Mucosa of stomach (tissue), 1 donor: ENCODE data around the gene TSPAN5.

Source experiments
- H3K27me3 ChIP-seq: one replicate; pipeline ENCODE4 v1.7.0; 2013; ENCODE audit warnings: mild to moderate bottlenecking, low read length; ENCODE audit not compliant: control insufficient read depth, insufficient read depth
- H3K36me3 ChIP-seq: one replicate; pipeline ENCODE4 v1.7.0; 2013; ENCODE audit warnings: low read length; ENCODE audit not compliant: control insufficient read depth, insufficient read depth
- H3K4me1 ChIP-seq: one replicate; pipeline ENCODE4 v1.7.0; 2013; ENCODE audit warnings: mild to moderate bottlenecking, low read length; ENCODE audit not compliant: control insufficient read depth, insufficient read depth
- H3K4me3 ChIP-seq: one replicate; pipeline ENCODE4 v1.7.0; 2013; ENCODE audit warnings: low read length
- H3K9ac ChIP-seq: one replicate; pipeline ENCODE4 v1.7.0; 2013; ENCODE audit warnings: mild to moderate bottlenecking, low read length, moderate library complexity
- H3K9me3 ChIP-seq: one replicate; pipeline ENCODE4 v1.7.0; 2013; ENCODE audit warnings: mild to moderate bottlenecking, low read length, moderate library complexity; ENCODE audit not compliant: control insufficient read depth
- donor health status: Pancreatic carcinoma.

TSPAN5 gene

GRCh38 chr4:98611677-98612317 is 46.6 kb downstream of the TSPAN5 start:
- no peaks in the 10 kb centered on the region for H3K36me3 ChIP-seq
- no peaks in the 10 kb centered on the region for H3K4me1 ChIP-seq
- H3K4me3 ChIP-seq: no peak overlapping the region
- no peaks in the 10 kb centered on the region for H3K27me3 ChIP-seq
- H3K9me3 ChIP-seq: no peaks in the 10 kb centered on the region
- H3K9ac ChIP-seq: no peak overlapping the region

DNA sequence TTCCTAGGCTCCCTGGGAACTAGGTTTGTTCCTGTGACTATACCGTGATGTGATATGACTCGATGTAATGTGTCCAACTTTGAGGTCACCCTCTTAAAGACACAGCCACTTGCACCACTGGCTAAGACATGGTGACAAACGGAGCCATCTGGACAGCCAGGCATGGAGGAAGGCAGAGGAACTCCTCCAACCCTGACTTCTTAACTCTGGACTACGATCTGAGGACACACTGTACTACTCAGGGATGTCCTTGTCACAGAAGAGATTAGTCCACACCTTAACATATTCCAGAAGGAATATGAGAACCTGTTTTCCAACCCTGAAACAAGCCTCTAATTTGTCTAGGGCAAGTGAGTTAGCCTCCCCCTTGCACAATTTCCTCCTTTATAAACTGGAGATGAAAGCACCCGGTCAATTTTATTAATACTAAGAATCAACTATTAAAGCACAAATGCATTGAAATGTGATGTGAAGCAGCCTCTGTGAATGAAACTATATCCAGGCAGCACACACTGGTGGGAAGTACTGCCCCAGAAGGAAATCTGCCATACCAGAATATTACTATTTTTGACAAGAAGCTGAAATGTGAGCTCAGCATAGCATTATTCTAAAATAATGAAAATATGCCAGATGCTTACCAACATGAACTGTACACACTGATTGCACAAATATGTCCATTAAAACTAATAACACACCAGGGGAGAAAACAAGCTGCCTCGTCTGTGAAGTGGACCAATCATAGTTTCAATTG is 47.3 kb downstream of the TSPAN5 start:
- no peaks in the 10 kb centered on the region for H3K4me1 ChIP-seq
- no peaks in the 10 kb centered on the region for H3K27me3 ChIP-seq
- H3K4me3 ChIP-seq: no peak overlapping the region
- no peak overlapping the region for H3K9ac ChIP-seq
- no peaks in the 10 kb centered on the region for H3K36me3 ChIP-seq
- H3K9me3 ChIP-seq: no peaks in the 10 kb centered on the region

GRCh38 chr4:98610431-98610830 is 48.0 kb downstream of the TSPAN5 start:
- Histone ChIP-seq H3K4me3 (no peak overlapping the region), H3K4me1 (no peaks in the 10 kb centered on the region), H3K9ac (no peak overlapping the region), H3K36me3 (no peaks in the 10 kb centered on the region), H3K27me3 (no peaks in the 10 kb centered on the region), H3K9me3 (no peaks in the 10 kb centered on the region)

- no peaks in the 10 kb centered on the region for H3K36me3 ChIP-seq
- no peaks in the 10 kb centered on the region for H3K27me3 ChIP-seq
- H3K9ac ChIP-seq: no peak overlapping the region
- no peaks in the 10 kb centered on the region for H3K4me1 ChIP-seq
- H3K9me3 ChIP-seq: no peaks in the 10 kb centered on the region
- no peak overlapping the region for H3K4me3 ChIP-seq
These were observed 48.5 kb downstream of the TSPAN5 start for GRCh38 chr4:98609934-98610333.

- Histone ChIP-seq H3K4me3 (no peak overlapping the region), H3K27me3 (no peaks in the 10 kb centered on the region), H3K9ac (no peak overlapping the region), H3K9me3 (no peaks in the 10 kb centered on the region), H3K36me3 (no peaks in the 10 kb centered on the region), H3K4me1 (no peaks in the 10 kb centered on the region)
These were observed 50.1 kb downstream of the TSPAN5 start for GRCh38 chr4:98608356-98608755.

DNA sequence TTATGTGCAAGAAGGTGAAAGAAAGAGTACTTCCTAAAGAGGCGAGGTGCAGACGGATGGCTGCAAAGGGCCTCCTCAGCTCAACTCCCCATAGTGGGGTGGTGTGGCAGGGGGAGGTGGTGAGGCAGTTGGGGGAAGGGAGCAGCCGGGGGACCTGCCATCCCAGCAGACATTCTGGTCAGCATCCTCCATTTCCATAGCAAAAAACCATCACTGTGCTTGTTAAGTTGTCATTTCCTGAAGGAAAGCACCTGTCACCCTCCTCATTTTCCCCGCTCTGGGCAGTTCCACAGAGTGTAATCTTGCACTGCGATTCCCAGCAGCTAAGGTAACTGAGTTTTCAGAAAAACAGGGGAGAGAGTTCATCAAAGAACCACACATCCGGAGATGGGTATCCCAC is 51.5 kb downstream of the TSPAN5 start:
- H3K4me1 ChIP-seq: no peaks in the 10 kb centered on the region
- no peak overlapping the region for H3K4me3 ChIP-seq

DNA sequence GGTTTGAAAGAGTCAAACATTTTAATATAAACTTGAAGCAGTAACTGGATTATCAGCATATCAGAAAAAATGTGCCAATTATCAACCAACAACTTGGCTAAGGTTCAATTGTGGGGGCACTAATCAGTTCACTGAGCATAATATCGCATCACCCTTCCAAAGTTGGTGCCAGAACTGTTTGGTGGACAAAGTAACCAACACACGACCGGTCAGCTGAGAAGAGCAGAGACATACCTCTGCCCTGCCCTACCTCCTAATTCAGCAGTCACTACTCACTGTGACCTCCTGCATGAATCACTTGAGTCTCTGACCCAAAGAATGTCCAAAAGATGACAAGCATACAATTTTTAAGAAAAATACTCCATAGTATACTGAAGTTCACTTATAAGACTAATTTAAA is 53.2 kb downstream of the TSPAN5 start:
- no peak overlapping the region for H3K4me3 ChIP-seq
- peaks cover 8% of the 10 kb centered on the region for H3K4me1 ChIP-seq
- H3K36me3 ChIP-seq: no peaks in the 10 kb centered on the region
- no peaks in the 10 kb centered on the region for H3K27me3 ChIP-seq
- no peak overlapping the region for H3K9ac ChIP-seq
- no peaks in the 10 kb centered on the region for H3K9me3 ChIP-seq

More for the DNA sequence above, 51.5 kb downstream of the TSPAN5 start:
- Histone ChIP-seq H3K36me3 (no peaks in the 10 kb centered on the region), H3K27me3 (no peaks in the 10 kb centered on the region), H3K9ac (no peak overlapping the region), H3K9me3 (no peaks in the 10 kb centered on the region)

- H3K36me3 ChIP-seq: no peaks in the 10 kb centered on the region
- H3K27me3 ChIP-seq: no peaks in the 10 kb centered on the region
- no peak overlapping the region for H3K9ac ChIP-seq
- H3K9me3 ChIP-seq: no peaks in the 10 kb centered on the region
- no peak overlapping the region for H3K4me3 ChIP-seq
- peaks cover 8% of the 10 kb centered on the region for H3K4me1 ChIP-seq
These were observed 53.7 kb downstream of the TSPAN5 start for GRCh38 chr4:98604723-98605122.

GRCh38 chr4:98603683-98604521 is 54.5 kb downstream of the TSPAN5 start:
- no peaks in the 10 kb centered on the region for H3K9me3 ChIP-seq
- no peaks in the 10 kb centered on the region for H3K27me3 ChIP-seq
- H3K36me3 ChIP-seq: no peaks in the 10 kb centered on the region
- H3K9ac ChIP-seq: no peak overlapping the region
- peaks cover 8% of the 10 kb centered on the region for H3K4me1 ChIP-seq
- H3K4me3 ChIP-seq: no peak overlapping the region

DNA sequence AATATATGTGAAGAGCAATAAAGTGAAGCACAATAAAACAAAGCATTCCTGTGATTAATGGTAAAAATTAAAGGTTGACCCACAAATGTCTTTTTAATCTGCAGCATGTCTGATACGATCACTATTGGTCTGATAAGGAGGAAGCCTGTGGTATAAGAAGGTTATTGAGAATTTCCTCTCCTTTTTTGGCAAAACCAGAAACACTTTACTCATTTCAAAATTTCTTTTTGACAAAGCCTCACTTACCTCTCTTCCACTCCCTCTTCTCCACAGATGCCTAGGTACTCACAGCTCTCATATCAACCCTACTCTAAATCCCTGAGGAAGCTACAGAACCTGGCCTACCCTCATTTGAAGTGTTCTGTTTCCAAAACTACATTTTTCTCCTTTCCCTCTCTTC is 56.1 kb downstream of the TSPAN5 start:
- Histone ChIP-seq H3K9ac (no peak overlapping the region), H3K4me3 (no peak overlapping the region), H3K4me1 (peaks cover 8% of the 10 kb centered on the region), H3K27me3 (no peaks in the 10 kb centered on the region), H3K9me3 (no peaks in the 10 kb centered on the region), H3K36me3 (no peaks in the 10 kb centered on the region)

DNA sequence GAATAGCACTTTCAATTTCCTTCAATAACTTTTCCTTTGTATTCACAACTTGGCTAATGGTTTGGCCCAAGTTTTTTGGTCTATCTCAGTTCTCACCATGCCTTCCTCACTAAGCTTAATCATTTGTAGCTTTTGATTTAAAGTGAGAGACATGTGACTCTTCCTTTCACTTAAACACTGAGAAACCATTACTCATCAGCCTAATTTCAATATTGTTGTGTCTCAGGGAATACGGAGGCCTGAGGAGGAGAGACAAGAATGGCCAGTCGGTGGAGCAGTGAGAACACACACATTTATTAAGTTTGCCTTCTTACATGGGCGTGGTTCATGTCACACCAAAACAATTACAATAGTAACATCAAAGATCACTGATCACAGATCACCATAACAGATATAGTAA is 56.7 kb downstream of the TSPAN5 start:
- Histone ChIP-seq H3K9me3 (no peaks in the 10 kb centered on the region), H3K27me3 (no peaks in the 10 kb centered on the region), H3K9ac (no peak overlapping the region), H3K4me3 (no peak overlapping the region), H3K4me1 (peaks cover 8% of the 10 kb centered on the region), H3K36me3 (no peaks in the 10 kb centered on the region)

- Histone ChIP-seq H3K36me3 (no peaks in the 10 kb centered on the region), H3K9ac (no peak overlapping the region), H3K9me3 (no peaks in the 10 kb centered on the region), H3K4me3 (no peak overlapping the region), H3K4me1 (peaks cover 8% of the 10 kb centered on the region), H3K27me3 (no peaks in the 10 kb centered on the region)
These were observed 58.7 kb downstream of the TSPAN5 start for GRCh38 chr4:98599617-98600205.
